Heart left ventricle (tissue), 16 donors: ENCODE data around the gene FAM124A. TPM values are rescaled to one million over a fixed set of nuclear protein-coding genes. Genes with fewer than 3 reads are reported as not detected.

Experiments
- ATAC-seq, 4 donors: fragments of 200-7000 bp; cut with Tn5 transposase; one replicate each; pipeline ENCODE4 v1.9.1; 2020 to 2022; ENCODE audit warnings: moderate library complexity in 4 of 4, mild to moderate bottlenecking in 3 of 4, moderate number of reproducible peaks in 1 of 4
- DNase-seq, 5 donors: peaks; one replicate each; pipeline ENCODE4 v3.0.0-alpha.2; 2020
- H3K27ac ChIP-seq, 12 donors: fragments of 200-600 bp; sonication (generic) in 4 of 12; one replicate each; pipeline versions ENCODE4 v1.5.0 to v1.8.0; 2016 to 2022; ENCODE audit warnings: mild to moderate bottlenecking in 2 of 12
- H3K27me3 ChIP-seq, 9 donors: fragments of 200-600 bp; sonication (generic) in 2 of 9; one replicate each; pipeline versions ENCODE4 v1.5.1 to v1.8.0; 2016 to 2022; ENCODE audit warnings: mild to moderate bottlenecking in 3 of 9
- H3K36me3 ChIP-seq, 9 donors: fragments of 200-600 bp; sonication (generic) in 2 of 9; one replicate each; pipeline versions ENCODE4 v1.5.0 to v1.8.0; 2018 to 2022; ENCODE audit warnings: mild to moderate bottlenecking in 2 of 9
- H3K4me1 ChIP-seq, 12 donors: fragments of 200-600 bp; sonication (generic) in 4 of 12; one replicate each; pipeline versions ENCODE4 v1.5.0 to v1.8.0; 2016 to 2022; ENCODE audit warnings: mild to moderate bottlenecking in 3 of 12
- H3K4me3 ChIP-seq, 12 donors: fragments of 200-600 bp; sonication (generic) in 4 of 12; one replicate each; pipeline versions ENCODE4 v1.5.0 to v1.8.0; 2017 to 2022; ENCODE audit warnings: mild to moderate bottlenecking in 9 of 12, moderate library complexity in 4 of 12
- H3K9me3 ChIP-seq, 12 donors: fragments of 200-600 bp; sonication (generic) in 4 of 12; one replicate each; pipeline versions ENCODE4 v1.5.0 to v1.8.0; 2016 to 2022; ENCODE audit warnings: mild to moderate bottlenecking in 1 of 12
- POLR2A ChIP-seq, 2 donors: fragments of 450-650 bp; IDR thresholded peaks; one replicate each; pipeline ENCODE4 v1.6.1; 2017; ENCODE audit warnings: antibody characterized with exemption in 2 of 2, mild to moderate bottlenecking in 2 of 2, moderate library complexity in 2 of 2
- WGBS, 4 donors: extraction: QIAGEN DNeasy Blood & Tissue Kit in 2 of 4; methylation state at CpG; one replicate each; pipeline versions ENCODE4 v1.1.5 to v1.1.7; 2013 to 2018; 5-methylcytosine and 5-hydroxymethylcytosine counted together
- intact Hi-C, 10 donors: fragments of 100-400 bp; cut with DNase I; formaldehyde crosslinking; loops; one replicate each; pipeline versions ENCODE4 v1.11.1 to v1.14.2; 2022
- polyA plus RNA-seq, 2 donors: library from polyadenylated mRNA; stranded (reverse); fragments of 200-250 nt; gene quantifications; one replicate each; pipeline ENCODE4 v1.2.3, GENCODE V29; 2013
- total RNA-seq, 9 donors: library from RNA; depleted of rRNA in 2 of 9; stranded (reverse); fragments of >200 nt in 2 of 9; fragmentation: NEBNext Ultra II Directional in 3 of 9; extraction: Animal tissue kit (Norgen Biotek cat#: 25700) in 3 of 9; gene quantifications; one replicate each; pipeline versions ENCODE4 v1.1.0 to v1.2.4, GENCODE V29; 2016 to 2023
- TF ChIP-seq, protein P1 (sequence below), 12 donors: fragments of 200-600 bp; sonication (generic) in 4 of 12; IDR thresholded peaks; one replicate each; pipeline versions ENCODE4 v1.5.0 to v1.8.0; 2018 to 2022; ENCODE audit warnings: antibody characterized with exemption in 12 of 12, mild to moderate bottlenecking in 5 of 12
- donor health status: ischemic (EF 13 %, LVEDD 7.1; RV severe dilation, severe dysfunction).
- donor health status: healthy with polysubstance abuse.
- donor health status: DM: no; HTN: yes; CAD: no.
- donor health status: DM: no; HTN: no; CAD: no.
- donor health status: ischemic (EF 25% LVEDD 6.9; RV normal size, moderate dysfunction).
- donor health status: ischemic (EF 25% LVEDD 5.7; RV mildly dilated, moderate dysfunction).
- donor health status: healthy.
- donor health status: DM: yes; HTN: yes; CAD: no.
- donor health status: ischemic (EF 35%, LVEDD 5.7; RV mildly dilated, moderate dysfunction).
- donor health status: nonischemic (EF 11% LVEDD 7.7; RV severe dilation, severe dysfunction).
- donor health status: DM: yes; HTN: yes; CAD: no.
- donor health status: PGD.
- donor health status: ischemic (EF 29% LVEDD 5.4; RV normal size, mild dysfunction).
- donor health status: nonischemic (EF 23%, LVEDD 6.1; RV moderate dilation, normal function).

FAM124A gene
- total and polyA plus RNA-seq, 11 donors: 4.1 to 16.8 (median 6.9) TPM

DNA sequence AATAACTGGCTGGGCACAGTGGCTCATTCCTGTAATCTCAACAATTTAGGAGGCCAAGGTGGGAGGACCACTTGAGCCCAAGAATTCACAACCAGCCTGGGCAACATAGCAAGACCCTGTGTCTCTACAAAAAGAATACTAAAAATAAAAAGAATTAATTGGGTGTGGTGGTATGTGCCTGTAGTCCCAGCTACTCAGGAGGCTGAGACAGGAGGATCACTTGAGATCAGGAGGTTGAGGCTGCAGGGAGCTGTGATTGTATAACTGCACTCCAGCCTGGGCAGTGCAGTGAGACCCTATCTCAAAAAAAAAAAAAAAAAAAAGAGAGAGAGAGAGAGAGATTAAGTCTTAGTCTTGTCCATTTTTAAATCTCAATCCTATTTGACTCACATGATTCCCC lies 81.7 kb downstream of the FAM124A start:
- no peaks in the 10 kb centered on the region for H3K27me3 ChIP-seq
- DNase-seq (no peak), ATAC-seq (no peak)
- no peak overlapping the region for H3K27ac ChIP-seq
- no peaks in the 10 kb centered on the region for H3K36me3 ChIP-seq
- TF ChIP-seq, protein P1, sequence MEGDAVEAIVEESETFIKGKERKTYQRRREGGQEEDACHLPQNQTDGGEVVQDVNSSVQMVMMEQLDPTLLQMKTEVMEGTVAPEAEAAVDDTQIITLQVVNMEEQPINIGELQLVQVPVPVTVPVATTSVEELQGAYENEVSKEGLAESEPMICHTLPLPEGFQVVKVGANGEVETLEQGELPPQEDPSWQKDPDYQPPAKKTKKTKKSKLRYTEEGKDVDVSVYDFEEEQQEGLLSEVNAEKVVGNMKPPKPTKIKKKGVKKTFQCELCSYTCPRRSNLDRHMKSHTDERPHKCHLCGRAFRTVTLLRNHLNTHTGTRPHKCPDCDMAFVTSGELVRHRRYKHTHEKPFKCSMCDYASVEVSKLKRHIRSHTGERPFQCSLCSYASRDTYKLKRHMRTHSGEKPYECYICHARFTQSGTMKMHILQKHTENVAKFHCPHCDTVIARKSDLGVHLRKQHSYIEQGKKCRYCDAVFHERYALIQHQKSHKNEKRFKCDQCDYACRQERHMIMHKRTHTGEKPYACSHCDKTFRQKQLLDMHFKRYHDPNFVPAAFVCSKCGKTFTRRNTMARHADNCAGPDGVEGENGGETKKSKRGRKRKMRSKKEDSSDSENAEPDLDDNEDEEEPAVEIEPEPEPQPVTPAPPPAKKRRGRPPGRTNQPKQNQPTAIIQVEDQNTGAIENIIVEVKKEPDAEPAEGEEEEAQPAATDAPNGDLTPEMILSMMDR (IDR thresholded peaks at IDR 0.05): no peak
- no peak for TF ChIP-seq POLR2A (IDR thresholded peaks at IDR 0.05)
- H3K9me3 ChIP-seq: no peaks in the 10 kb centered on the region
- H3K4me1 ChIP-seq: no peaks in the 10 kb centered on the region
- H3K4me3 ChIP-seq: no peak overlapping the region
- intact Hi-C loops: no loop called here

GRCh38 chr13:51305271-51305967 lies 83.2 kb downstream of the FAM124A start:
- Histone ChIP-seq H3K27ac (no peak overlapping the region), H3K4me3 (no peak overlapping the region), H3K4me1 (no peaks in the 10 kb centered on the region), H3K9me3 (no peaks in the 10 kb centered on the region), H3K36me3 (no peaks in the 10 kb centered on the region), H3K27me3 (no peaks in the 10 kb centered on the region)
- intact Hi-C loops: loop anchor here in 1 of 10 donors (5.0 kb wide), 1 partner anchor 462 kb away; no protein-coding TSS in a partner anchor
- no peak for ATAC-seq
- TF ChIP-seq, protein P1 (IDR thresholded peaks at IDR 0.05): no peak
- TF ChIP-seq POLR2A (IDR thresholded peaks at IDR 0.05): no peak
- no peak for DNase-seq
- WGBS, 4 donors: 69 to 79% (median 76%) methylated on average over 7 of the region's 7 CpGs

- ATAC-seq (no peak), DNase-seq (no peak)
- Histone ChIP-seq H3K4me3 (no peak overlapping the region), H3K27ac (no peak overlapping the region), H3K4me1 (no peaks in the 10 kb centered on the region), H3K36me3 (no peaks in the 10 kb centered on the region), H3K9me3 (no peaks in the 10 kb centered on the region), H3K27me3 (no peaks in the 10 kb centered on the region)
- 75 to 81% (median 76%) methylated on average over 6 of the region's 6 CpGs for WGBS, 4 donors
- TF ChIP-seq POLR2A (IDR thresholded peaks at IDR 0.05): no peak
- TF ChIP-seq, protein P1 (IDR thresholded peaks at IDR 0.05): no peak
- intact Hi-C loops: loop anchor here in 1 of 10 donors (5.0 kb wide), 1 partner anchor 459 kb away; no protein-coding TSS in a partner anchor
These were observed 86.6 kb downstream of the FAM124A start for GRCh38 chr13:51308781-51309180.

GRCh38 chr13:51311231-51311630 lies 89.0 kb downstream of the FAM124A start:
- no peaks in the 10 kb centered on the region for H3K36me3 ChIP-seq
- no peaks in the 10 kb centered on the region for H3K9me3 ChIP-seq
- ATAC-seq: no peak
- H3K27ac ChIP-seq: no peak overlapping the region
- intact Hi-C loops: no loop called here
- no peak overlapping the region for H3K4me3 ChIP-seq
- 93 to 97% (median 95%) methylated on average over 2 of the region's 2 CpGs for WGBS, 4 donors
- peaks cover 0 to 6% (median 0%) of the 10 kb centered on the region in 12 donors for H3K4me1 ChIP-seq
- DNase-seq: no peak
- no peaks in the 10 kb centered on the region for H3K27me3 ChIP-seq
- TF ChIP-seq, protein P1 (IDR thresholded peaks at IDR 0.05): no peak
- TF ChIP-seq POLR2A (IDR thresholded peaks at IDR 0.05): no peak
